HG02884 (cell line): ENCODE data around the gene POTED.
"Not testable (repeated sequence)": the region's sequence is repeated elsewhere in the genome, so short reads cannot be mapped to it uniquely, and the experiment has no call there.

Experiments
- ATAC-seq: cut with Tn5 transposase; IDR thresholded peaks from one replicate; pipeline ENCODE4 v1.9.1; 2021; ENCODE audit warnings: mild to moderate bottlenecking, moderate library complexity; ENCODE audit not compliant: unreplicated experiment

The POTED gene

DNA sequence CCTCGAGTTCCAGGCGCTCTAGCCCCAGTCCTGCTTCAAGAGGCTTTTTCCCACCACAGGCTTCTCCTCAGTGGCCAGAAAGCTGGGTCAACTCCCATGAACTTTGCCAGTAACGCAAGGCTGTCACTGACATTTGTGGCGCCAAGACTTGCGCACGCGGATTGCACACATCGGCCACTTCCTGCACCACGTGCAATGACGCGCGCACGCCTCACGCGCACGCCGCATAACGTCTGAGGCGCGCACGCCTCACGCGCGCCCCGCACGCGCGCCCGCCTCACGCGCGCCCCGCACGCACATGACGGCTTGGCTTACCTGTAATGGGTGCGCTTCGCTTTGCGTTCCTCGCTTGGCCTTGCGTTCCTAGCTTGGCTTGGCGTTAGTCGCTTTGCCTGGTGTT, at the start of gene POTED:
TSS of gene POTED (plus strand) at position 301 of the 400 bp plus-strand sequence. CDS start 452 bp downstream, outside the sequence.
- ATAC-seq, result not testable (repeated sequence)

GRCh38 chr21:13650101-13650500, 40.5 kb downstream of the POTED start:
- ATAC-seq, result not testable (repeated sequence)

- not testable (repeated sequence) for ATAC-seq
Observed at GRCh38 chr21:13651746-13652145, 42.2 kb downstream of the POTED start.
